GM12878 (cell line): ENCODE results near the gene COA1. TPM values are rescaled to one million over a fixed set of nuclear protein-coding genes. Genes with fewer than 3 reads are reported as not detected.

ENCODE experiments used
- ATAC-seq: fragments of 200-7000 bp; cut with Tn5 transposase; 3 replicates; pipeline ENCODE4 v1.9.1; 2020; ENCODE audit warnings: mild to moderate bottlenecking, moderate library complexity
- BruUV-seq: library from RNA; stranded (reverse); fragments of 400-500 nt; replicated peaks from 2 replicates; lab custom pipeline; 2021; lab: Mats Ljungman, UMichigan
- CTCF ChIA-PET: fragments of 300-600 bp; sonication (Branson Sonifier 250); formaldehyde crosslinking; extraction: SDS; loops from one replicate; lab custom pipeline; 2021; ENCODE audit warnings: inconsistent platforms; lab: Yijun Ruan, JAX
- POLR2A ChIA-PET: fragments of 350-600 bp; formaldehyde crosslinking; extraction: SDS; loops from one replicate; lab custom pipeline; 2021; ENCODE audit warnings: inconsistent platforms; lab: Charles Lee
- RAD21 ChIA-PET: fragments of 300-600 bp; sonication (Branson Sonifier 250); formaldehyde crosslinking; loops from one replicate; lab custom pipeline; 2023; ENCODE audit warnings: antibody characterized with exemption; ENCODE audit not compliant: unreplicated experiment; lab: Charles Lee
- SMC1A ChIA-PET: fragments of 300-600 bp; sonication (Branson Sonifier 250); formaldehyde crosslinking; loops from one replicate; lab custom pipeline; 2023; ENCODE audit not compliant: unreplicated experiment, uncharacterized antibody; lab: Charles Lee
- DNase-seq: peaks from one replicate; pipeline ENCODE4 v3.0.0-alpha.2; 2011; ENCODE audit warnings: low read depth, low spot score
- FAIRE-seq: peaks from 3 replicates; lab custom pipeline; 2011; peaks lifted over from hg19 to GRCh38; lab: Jason Lieb, UNC
- H2AFZ ChIP-seq: 2 replicates; pipeline ENCODE4 v1.6.0; 2011; ENCODE audit warnings: low read depth, low read length, control low read depth; ENCODE audit not compliant: control insufficient read depth
- H3K27ac ChIP-seq: 2 replicates; pipeline ENCODE4 v1.5.1; 2011; ENCODE audit warnings: control low read depth; ENCODE audit not compliant: control insufficient read depth, insufficient read depth
- H3K27me3 ChIP-seq, 2 experiments: replicated peaks in 1 of 2; 2 replicates each; pipeline versions ENCODE4 v1.6.0 to v1.6.1; 2011; ENCODE audit warnings: low read length in 1 of 2; ENCODE audit not compliant: control insufficient read depth in 2 of 2, insufficient read depth in 2 of 2
- H3K36me3 ChIP-seq, 2 experiments: 2 replicates each; pipeline ENCODE4 v1.5.1; 2011; ENCODE audit warnings: low read length in 1 of 2; ENCODE audit not compliant: control insufficient read depth in 2 of 2, insufficient read depth in 2 of 2
- H3K4me1 ChIP-seq: 2 replicates; pipeline ENCODE4 v1.6.1; 2011; ENCODE audit warnings: mild to moderate bottlenecking, low read length, moderate library complexity, mixed read lengths; ENCODE audit not compliant: control insufficient read depth, insufficient read depth
- H3K4me2 ChIP-seq: 2 replicates; pipeline ENCODE4 v1.6.0; 2011; ENCODE audit warnings: control low read depth; ENCODE audit not compliant: control insufficient read depth, insufficient read depth
- H3K4me3 ChIP-seq: fragments of 200-600 bp; sonication (generic); 2 replicates; pipeline ENCODE4 v1.5.1; 2016
- H3K79me2 ChIP-seq: 2 replicates; pipeline ENCODE4 v1.6.0; 2011; ENCODE audit warnings: low read length; ENCODE audit not compliant: control insufficient read depth, insufficient read depth
- H3K9ac ChIP-seq: 2 replicates; pipeline ENCODE4 v1.8.0; 2011; ENCODE audit warnings: low read length, control low read depth, mixed read lengths; ENCODE audit not compliant: control insufficient read depth, insufficient read depth
- H3K9me3 ChIP-seq: replicated peaks from 3 replicates; pipeline ENCODE4 v1.5.1; 2011; ENCODE audit warnings: mild to moderate bottlenecking, low read length; ENCODE audit not compliant: control insufficient read depth, insufficient read depth
- H4K20me1 ChIP-seq: 2 replicates; pipeline ENCODE4 v1.6.0; 2011; ENCODE audit not compliant: control insufficient read depth, insufficient read depth
- HSF1 ChIP-seq: fragments of 150-350 bp; IDR thresholded peaks from 2 replicates; pipeline ENCODE4 v1.6.1; 2014; ENCODE audit warnings: mild to moderate bottlenecking, low read depth, low read length
- POLR2A ChIP-seq: IDR thresholded peaks from 2 replicates; pipeline ENCODE4 v1.6.1; 2011; ENCODE audit warnings: low read depth, mild to moderate bottlenecking, low read length
- POLR2AphosphoS5 ChIP-seq: IDR thresholded peaks from 2 replicates; pipeline ENCODE4 v1.6.1; 2011; ENCODE audit warnings: mild to moderate bottlenecking, low read length, inconsistent platforms
- WGBS: methylation state at CpG from one replicate; pipeline ENCODE4 v1.1.6; 2016; ENCODE audit warnings: low lambda C conversion rate; ENCODE audit not compliant: insufficient replicate concordance, insufficient coverage; ENCODE audit errors: missing lambda C conversion rate; 5-methylcytosine and 5-hydroxymethylcytosine counted together
- in situ Hi-C: fragments of 300-500 bp; cut with MboI; formaldehyde crosslinking; loops from 9 replicates; pipeline ENCODE4 v1.14.3; 2018; ENCODE audit warnings: mixed read lengths
- intact Hi-C: fragments of 100-400 bp; cut with micrococcal nuclease; formaldehyde crosslinking; loops from one replicate; pipeline ENCODE4 v1.14.2; 2022; ENCODE audit not compliant: unreplicated experiment
- polyA plus RNA-seq, 11 experiments: library from polyadenylated mRNA; depleted of rRNA in 4 of 11; unstranded in 6 of 11; stranded (reverse) in 5 of 11; fragments of >200 nt; fragmentation: Nextera tagmentation in 4 of 11; fragmentation: Illumina TruSeq in 1 of 11; extraction: Ambion mirVana in 4 of 11; extraction: Trizol in 1 of 11; gene quantifications; 1 replicate in 1 of 11; 2 replicates in 10 of 11; pipeline versions ENCODE4 v1.2.1 to v1.2.3, GENCODE V29; 2011 to 2016; ENCODE audit warnings: inconsistent platforms in 2 of 11, missing spikeins in 2 of 11, low read depth in 1 of 11
- total RNA-seq, 4 experiments: library from RNA; depleted of rRNA in 3 of 4; stranded (reverse); fragments of >200 nt in 3 of 4; fragmentation: Illumina TruSeq in 1 of 4; extraction: Trizol in 1 of 4; gene quantifications; 2 replicates each; pipeline versions ENCODE4 v1.2.1 to v1.2.3, GENCODE V29; 2013 to 2021

The COA1 gene
- total and polyA plus RNA-seq, 10 of the 15 experiments (the other 5 are each of a cell fraction or from before 2014, with no cell fraction given) = 83.1 to 258 (median 111) TPM

- H3K4me1 ChIP-seq = peaks cover 10% of the 10 kb centered on the region; the same call in 1 of the 2 replicates
- POLR2A ChIA-PET = no interaction called here
- intact Hi-C loops = no loop called here
These were observed 94.9 kb downstream of the COA1 start for GRCh38 chr7:43634384-43634783.

More at GRCh38 chr7:43634384-43634783, 94.9 kb downstream of the COA1 start:
- no TSS peak for BruUV-seq
- ATAC-seq = no peak
- CTCF ChIA-PET = interaction anchor here (1.2 to 3.4 kb wide), 3 partner anchors 12 to 66 kb away, joined by 4 to 12 read pairs (median 12); partner anchors contain the start of gene STK17A
- TF ChIP-seq HSF1 (no peak), POLR2AphosphoS5 (peak; percentile 50; the same call in 1 of the 2 replicates), POLR2A (peak; percentile 48; the same call in 1 of the 2 replicates)
- Histone ChIP-seq H3K27me3 (no peaks in the 10 kb centered on the region), H3K9me3 (no peaks in the 10 kb centered on the region), H4K20me1 (no peaks in the 10 kb centered on the region), H3K4me2 (no peak overlapping the region), H3K9ac (no peak overlapping the region), H2AFZ (no peak overlapping the region), H3K27ac (no peak overlapping the region), H3K79me2 (no peaks in the 10 kb centered on the region; the same call in 1 of the 2 replicates), H3K4me3 (no peak overlapping the region), H3K36me3 (peaks cover 11 to 43% of the 10 kb centered on the region in 2 experiments)
- DNase-seq = no peak
- RAD21 ChIA-PET = interaction anchor here (0.7 to 1.4 kb wide), 3 partner anchors 14 to 64 kb away, joined by 3 to 4 read pairs (median 3); no protein-coding TSS in a partner anchor
- SMC1A ChIA-PET = interaction anchor here (0.8 to 10.9 kb wide), 4 partner anchors 10 to 65 kb away, joined by 4 to 146 read pairs (median 4); no protein-coding TSS in a partner anchor
- in situ Hi-C loops = no loop called here
- 100% methylated on average over 2 of the region's 2 CpGs for WGBS
- no peak for FAIRE-seq
